NCI-H2227 (cell line): ENCODE results near the gene AEBP2.
A peak's percentile ranks its signal among the peaks of the same experiment; 100 is the strongest.
"Not testable (repeated sequence)": the region's sequence is repeated elsewhere in the genome, so short reads cannot be mapped to it uniquely, and the experiment has no call there.

ENCODE experiments used
- DNase-seq: peaks from one replicate; lab custom pipeline; 2025; ENCODE audit not compliant: unreplicated experiment; lab: John Stamatoyannopoulos, UW

AEBP2 gene

DNA sequence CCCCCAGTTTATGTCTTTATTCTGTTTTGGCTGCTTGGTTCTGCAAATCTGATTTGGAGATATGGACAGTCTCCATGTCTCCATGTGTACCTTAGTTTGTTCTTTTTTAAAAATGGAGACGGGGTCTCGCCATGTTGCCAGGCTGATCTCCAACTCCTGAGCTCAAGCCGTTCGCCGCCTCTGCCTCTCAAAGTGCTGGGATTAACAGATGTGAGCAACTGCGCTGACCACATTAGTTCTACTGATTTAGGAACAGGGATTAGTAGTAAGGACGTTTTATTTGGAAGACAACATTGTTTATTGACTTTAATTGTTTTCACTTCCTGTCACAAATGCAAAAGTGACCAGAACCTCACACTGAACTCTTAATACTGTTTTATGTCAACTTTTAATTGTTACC is 14.7 kb downstream of the AEBP2 start:
- DNase-seq = no peak

GRCh38 chr12:19454837-19455236 is 15.5 kb downstream of the AEBP2 start:
- no peak for DNase-seq

DNA sequence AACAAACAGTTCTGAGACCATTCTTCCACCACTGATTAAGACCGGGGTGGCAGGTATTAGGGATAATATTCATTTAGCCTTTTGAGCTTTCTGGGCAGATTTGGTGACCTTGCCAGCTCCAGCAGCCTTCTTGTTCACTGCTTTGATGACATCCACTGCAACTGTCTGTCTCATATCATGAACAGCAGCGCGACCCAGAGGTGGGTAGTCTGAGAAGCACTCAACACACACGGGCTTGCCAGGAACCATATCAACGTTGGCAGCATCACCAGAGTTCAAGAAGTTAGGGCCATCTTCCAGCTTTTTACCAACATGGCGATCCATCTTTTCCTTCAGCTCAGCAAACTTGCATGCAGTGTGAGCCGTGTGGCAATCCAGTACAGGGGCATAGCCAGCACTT is 16.9 kb downstream of the AEBP2 start:
- no peak for DNase-seq

GRCh38 chr12:19457561-19457960 is 18.3 kb downstream of the AEBP2 start:
- no peak for DNase-seq

GRCh38 chr12:19458733-19459132 is 19.4 kb downstream of the AEBP2 start:
- no peak for DNase-seq

GRCh38 chr12:19461999-19462398 is 22.7 kb downstream of the AEBP2 start:
- DNase-seq = no peak

DNA sequence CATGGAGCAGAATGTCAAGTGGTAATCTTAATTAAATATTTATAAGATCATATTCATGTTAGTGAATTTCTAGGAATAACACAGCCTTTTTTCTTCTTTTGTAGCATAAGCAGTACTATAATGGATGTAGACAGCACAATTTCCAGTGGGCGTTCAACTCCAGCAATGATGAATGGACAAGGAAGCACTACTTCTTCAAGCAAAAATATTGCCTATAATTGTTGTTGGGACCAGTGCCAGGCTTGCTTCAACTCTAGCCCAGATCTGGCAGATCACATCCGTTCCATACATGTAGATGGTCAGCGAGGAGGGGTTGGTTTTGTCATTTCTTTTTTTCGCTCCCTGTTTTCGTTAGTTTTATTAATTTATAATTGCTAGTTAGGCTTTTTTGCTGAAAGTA is 23.1 kb downstream of the AEBP2 start:
- DNase-seq = peak; percentile 39

- DNase-seq = no peak
Measured at GRCh38 chr12:19464192-19464580, 24.9 kb downstream of the AEBP2 start.

- DNase-seq = no peak
Measured at GRCh38 chr12:19465711-19466110, 26.4 kb downstream of the AEBP2 start.

DNA sequence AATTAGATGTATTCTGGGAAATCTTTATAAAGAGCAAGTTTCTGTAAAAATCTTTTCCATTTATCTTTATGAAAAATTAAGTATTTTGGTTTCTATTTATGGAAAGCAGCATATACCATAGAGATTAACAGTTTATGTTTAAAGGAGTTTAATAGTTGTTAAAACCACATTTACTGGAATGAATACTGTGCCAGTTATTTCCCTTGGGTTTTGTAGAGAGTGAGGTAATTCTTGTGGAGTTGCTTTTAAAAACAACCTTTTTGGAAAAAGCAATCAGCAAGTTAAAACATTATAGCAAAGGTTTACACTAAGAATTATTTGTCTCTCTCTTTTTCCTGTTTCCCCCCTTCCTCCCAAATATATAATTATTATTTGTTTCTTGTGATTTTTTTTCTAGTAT is 34.9 kb downstream of the AEBP2 start:
- no peak for DNase-seq

GRCh38 chr12:19475884-19476505 is 36.7 kb downstream of the AEBP2 start:
- not testable (repeated sequence) for DNase-seq

- DNase-seq = no peak
Measured at GRCh38 chr12:19477071-19477470, 37.8 kb downstream of the AEBP2 start.

- no peak for DNase-seq
Measured at GRCh38 chr12:19480459-19480858, 41.2 kb downstream of the AEBP2 start.

DNA sequence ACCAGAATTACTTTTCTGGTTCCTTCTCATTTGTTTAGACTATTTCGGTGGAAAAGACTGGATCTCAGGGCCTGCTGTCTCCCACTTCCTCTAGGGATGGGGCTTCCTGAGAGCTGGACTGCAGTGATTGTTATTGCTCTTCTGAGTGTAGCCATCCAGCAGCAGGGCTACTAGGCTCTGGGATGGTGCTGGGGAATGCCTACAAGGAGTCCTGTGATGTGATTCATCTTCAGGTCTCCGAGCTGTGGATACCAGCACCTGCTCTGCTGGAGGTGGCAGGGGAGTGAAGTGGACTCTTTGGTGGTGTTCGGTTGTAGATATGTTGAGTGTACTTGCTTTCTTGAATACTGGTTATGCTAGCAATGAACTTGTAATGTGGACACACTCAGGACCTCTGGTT is 42.7 kb downstream of the AEBP2 start:
- DNase-seq = no peak

DNA sequence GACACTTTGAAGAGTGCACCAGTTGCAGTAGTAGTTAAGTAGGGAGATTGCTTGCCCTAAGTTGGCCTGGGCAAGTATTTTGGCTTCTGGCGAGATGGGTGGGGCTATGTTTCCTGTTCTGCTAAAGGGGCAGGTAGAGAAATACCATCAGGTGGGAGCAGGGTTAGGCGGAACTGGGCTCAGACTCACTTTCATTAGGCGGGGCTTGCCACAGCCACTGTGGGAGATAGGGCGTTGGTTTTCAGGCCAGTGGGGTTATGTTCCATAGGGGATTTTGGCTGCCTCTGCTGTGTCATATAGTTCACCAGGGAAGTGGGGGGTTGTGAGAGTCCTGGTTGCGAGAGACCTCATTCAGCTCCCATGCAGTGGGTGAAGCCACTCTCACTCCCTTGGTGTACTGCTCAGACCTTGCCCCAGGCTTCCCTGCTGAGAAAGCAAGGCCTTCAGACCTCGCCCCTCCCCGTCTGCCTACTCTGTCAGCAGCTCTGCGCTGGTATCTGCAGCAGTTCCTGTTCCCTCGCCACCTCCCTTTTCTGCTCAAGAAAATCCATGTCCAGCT is 43.3 kb downstream of the AEBP2 start:
- DNase-seq = no peak

- no peak for DNase-seq
Measured at GRCh38 chr12:19483727-19484126, 44.4 kb downstream of the AEBP2 start.

- no peak for DNase-seq
Measured at GRCh38 chr12:19484738-19485137, 45.4 kb downstream of the AEBP2 start.

DNA sequence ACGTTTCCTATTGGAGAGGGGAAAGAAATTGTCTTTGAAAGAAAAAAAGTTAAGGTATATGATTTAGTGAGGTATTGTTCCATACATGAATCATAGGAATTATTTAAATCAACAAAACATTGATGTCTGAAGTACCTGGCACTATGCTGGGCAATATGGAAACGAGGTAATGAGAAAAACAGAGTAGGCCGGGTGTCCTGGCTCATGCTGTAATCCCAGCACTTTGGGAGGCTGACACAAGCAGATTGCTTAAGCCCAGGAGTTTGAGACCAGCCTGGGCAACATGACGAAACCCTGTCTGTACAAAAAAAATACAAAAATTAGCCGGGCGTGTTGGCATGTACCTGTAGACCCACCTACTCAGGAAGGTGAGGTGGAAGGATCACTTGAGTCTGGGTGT is 45.9 kb downstream of the AEBP2 start:
- no peak for DNase-seq

GRCh38 chr12:19489168-19489567 is 49.9 kb downstream of the AEBP2 start:
- DNase-seq = no peak

DNA sequence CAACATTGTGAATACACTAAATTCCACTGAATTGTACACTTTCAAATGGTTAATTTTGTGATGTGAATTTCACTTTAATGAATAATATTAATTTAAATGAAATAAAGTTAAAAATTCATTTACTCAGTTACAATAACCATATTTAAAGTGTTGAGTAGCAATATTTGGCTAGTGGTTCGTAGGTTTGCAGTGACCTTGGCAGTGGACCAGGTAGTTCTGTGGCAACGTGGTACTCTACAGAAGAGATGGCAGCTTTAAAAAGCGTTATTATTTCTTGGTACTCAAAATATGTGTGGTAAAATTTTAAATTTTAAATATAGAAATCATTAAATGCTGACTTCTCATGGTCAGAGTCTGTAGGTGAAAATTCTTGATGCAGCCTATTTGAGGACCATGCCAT is 51.6 kb downstream of the AEBP2 start:
- DNase-seq = no peak

DNA sequence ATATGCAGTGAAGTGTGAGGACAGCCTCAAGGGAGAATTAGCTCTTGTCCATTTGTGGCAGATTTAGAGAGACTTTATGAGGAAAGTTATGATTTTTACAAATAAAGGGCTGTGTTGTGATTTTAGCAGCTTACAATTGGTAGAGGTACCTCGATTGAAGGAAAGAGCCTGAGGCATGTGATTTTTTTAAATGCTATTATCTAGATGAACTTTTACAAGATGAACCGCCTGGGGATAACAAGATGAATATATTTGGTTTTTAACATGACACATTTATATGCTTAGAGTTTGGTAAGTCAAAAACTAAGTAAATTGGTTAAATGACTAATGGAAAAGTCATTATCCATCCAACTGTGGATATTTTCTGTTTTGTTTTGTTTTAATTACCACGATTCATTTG is 52.6 kb downstream of the AEBP2 start:
- DNase-seq = no peak

DNA sequence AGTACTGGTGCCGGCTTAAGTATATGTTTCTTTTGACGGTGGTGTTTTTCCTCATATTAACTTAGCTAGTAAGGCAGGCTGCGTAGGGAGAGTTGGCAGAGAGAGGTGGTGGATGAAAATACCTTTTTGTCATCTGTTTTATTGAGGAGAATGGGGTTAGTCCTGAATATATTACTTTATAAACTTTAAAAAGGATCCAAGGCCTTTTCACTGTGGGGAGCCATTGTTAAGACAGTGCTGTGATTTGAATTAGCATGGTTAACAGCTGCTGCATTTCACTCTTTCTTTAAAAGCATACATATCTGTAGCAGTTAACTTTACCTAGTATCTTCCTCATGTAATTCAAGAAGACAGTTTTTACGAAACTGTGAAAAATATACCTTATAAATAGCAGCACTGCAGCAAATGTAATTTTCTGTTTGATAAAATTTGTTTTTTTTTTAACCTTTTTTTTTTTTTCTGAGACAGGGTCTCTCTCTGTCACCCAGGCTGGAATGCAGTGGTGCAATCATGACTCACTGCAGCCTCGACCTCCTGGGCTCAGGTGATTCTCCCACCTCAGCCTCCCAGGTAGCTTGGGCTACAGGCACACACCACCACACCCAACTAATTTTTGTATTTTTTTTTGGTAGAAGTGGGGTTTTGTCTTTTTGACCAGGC is 57.1 kb downstream of the AEBP2 start:
- DNase-seq = no peak

DNA sequence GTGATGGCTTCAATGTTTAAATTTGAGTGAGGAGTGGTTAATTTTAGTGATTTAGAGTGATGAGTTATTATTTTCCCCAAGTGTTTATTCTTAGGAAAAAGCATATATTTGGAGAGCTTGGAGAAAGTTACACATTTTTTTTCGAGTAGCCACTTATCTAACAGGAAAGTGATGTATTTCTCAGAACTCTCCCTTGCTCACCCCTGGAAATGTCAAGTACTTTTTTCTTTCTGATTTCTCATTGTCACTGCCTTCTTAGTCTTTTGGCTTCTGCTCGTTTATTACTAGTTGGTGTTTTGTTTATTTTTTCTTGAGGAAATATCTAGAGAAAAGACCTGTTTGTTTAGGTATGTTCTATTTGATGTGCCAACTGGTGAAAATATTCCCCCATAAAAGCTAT is 58.8 kb downstream of the AEBP2 start:
- peak; percentile 8 for DNase-seq
